Panc1 (cell line): ENCODE measurements around the gene FUT3. TPM values are rescaled to one million over a fixed set of nuclear protein-coding genes. Genes with fewer than 3 reads are reported as not detected.
"Not testable (repeated sequence)": the region's sequence is repeated elsewhere in the genome, so short reads cannot be mapped to it uniquely, and the experiment has no call there.

ENCODE experiments used
- ATAC-seq: fragments of 200-7000 bp; cut with Tn5 transposase; 2 replicates; pipeline ENCODE4 v1.9.1; 2020; ENCODE audit warnings: mild to moderate bottlenecking, moderate library complexity
- BruUV-seq: library from RNA; stranded (reverse); fragments of 400-500 nt; replicated peaks from 2 replicates; lab custom pipeline; 2021; lab: Mats Ljungman, UMichigan
- CTCF ChIA-PET: fragments of 300-600 bp; sonication (Branson Sonifier 250); formaldehyde crosslinking; loops from one replicate; lab custom pipeline; 2022; ENCODE audit warnings: antibody characterized with exemption; lab: Charles Lee
- POLR2A ChIA-PET: fragments of 300-600 bp; sonication (Branson Sonifier 250); formaldehyde crosslinking; loops from one replicate; lab custom pipeline; 2022; ENCODE audit warnings: antibody characterized with exemption; lab: Charles Lee
- DNase-seq: peaks from one replicate; pipeline ENCODE4 v3.0.0-alpha.2; 2010; ENCODE audit warnings: low read depth, low spot score
- H3K27ac ChIP-seq: 2 replicates; pipeline ENCODE4 v1.5.1; 2011; ENCODE audit warnings: mild to moderate bottlenecking, low read length, inconsistent platforms
- H3K27me3 ChIP-seq: fragments of 200-500 bp; sonication (Bioruptor generic); 2 replicates; pipeline ENCODE4 v1.6.0; 2014; ENCODE audit warnings: low read length, inconsistent platforms; ENCODE audit not compliant: control insufficient read depth, insufficient read depth
- H3K36me3 ChIP-seq: fragments of 200-500 bp; sonication (Bioruptor generic); 2 replicates; pipeline ENCODE4 v1.5.1; 2014; ENCODE audit warnings: inconsistent platforms, mild to moderate bottlenecking, low read length, moderate library complexity; ENCODE audit not compliant: control insufficient read depth, insufficient read depth
- H3K4me1 ChIP-seq: 2 replicates; pipeline ENCODE4 v1.5.1; 2011; ENCODE audit warnings: inconsistent platforms, mild to moderate bottlenecking, low read length, moderate library complexity; ENCODE audit not compliant: control insufficient read depth, insufficient read depth
- H3K4me3 ChIP-seq, 2 experiments: 2 replicates each; pipeline ENCODE4 v1.5.1; 2011 to 2012; ENCODE audit warnings: low read depth in 2 of 2, low read length in 2 of 2, mild to moderate bottlenecking in 2 of 2, inconsistent platforms in 1 of 2, moderate library complexity in 1 of 2
- H3K9me3 ChIP-seq: fragments of 200-500 bp; sonication (Bioruptor generic); 2 replicates; pipeline ENCODE4 v1.5.1; 2014; ENCODE audit warnings: low read depth, mild to moderate bottlenecking, inconsistent platforms, low read length, moderate library complexity; ENCODE audit not compliant: control insufficient read depth, insufficient read depth
- POLR2AphosphoS5 ChIP-seq: IDR thresholded peaks from 2 replicates; pipeline ENCODE4 v1.6.1; 2012; ENCODE audit warnings: mild to moderate bottlenecking, low read depth, low read length, moderate library complexity
- REST ChIP-seq, 2 experiments: IDR thresholded peaks; 2 replicates each; pipeline ENCODE4 v1.6.1; 2011 to 2012; ENCODE audit warnings: low read depth in 2 of 2, control low read depth in 1 of 2, low read length in 1 of 2, mild to moderate bottlenecking in 1 of 2, moderate library complexity in 1 of 2; ENCODE audit not compliant: insufficient read depth in 1 of 2
- SIN3A ChIP-seq: IDR thresholded peaks from 2 replicates; pipeline ENCODE4 v1.6.1; 2012; ENCODE audit warnings: low read depth, mild to moderate bottlenecking, low read length, moderate library complexity, borderline replicate concordance; ENCODE audit not compliant: insufficient read depth
- TCF7L2 ChIP-seq: IDR thresholded peaks from 2 replicates; pipeline ENCODE4 v1.6.1; 2011; ENCODE audit warnings: mild to moderate bottlenecking, low read depth, low read length, inconsistent platforms
- in situ Hi-C: cut with HindIII; loops from 2 replicates; pipeline ENCODE4 v1.10.0; 2016; ENCODE audit warnings: low sequenced_read_pairs, low pct_unique_long_range_greater_than_20kb
- intact Hi-C: fragments of 100-400 bp; cut with micrococcal nuclease; formaldehyde crosslinking; loops from one replicate; pipeline ENCODE4 v1.10.0; 2022; ENCODE audit not compliant: unreplicated experiment
- total RNA-seq: library from RNA; stranded (reverse); gene quantifications from one replicate; pipeline ENCODE4 v1.2.1, GENCODE V29; 2021; ENCODE audit not compliant: unreplicated experiment
- TF ChIP-seq, protein P1 (sequence below): fragments of 450-650 bp; IDR thresholded peaks from 2 replicates; pipeline ENCODE4 v1.5.1; 2017; ENCODE audit warnings: mild to moderate bottlenecking

FUT3 gene
- total RNA-seq, 1 experiment from 2014 or later = 0.36 TPM

- no peaks in the 10 kb centered on the region for H3K27me3 ChIP-seq
Measured at GRCh38 chr19:5863030-5863665, 11.9 kb upstream of the FUT3 start.

GRCh38 chr19:5857203-5858081 is 6.2 kb upstream of the FUT3 start:
- Histone ChIP-seq H3K4me3 (no peak overlapping the region), H3K4me1 (no peaks in the 10 kb centered on the region), H3K36me3 (no peaks in the 10 kb centered on the region), H3K27me3 (no peaks in the 10 kb centered on the region), H3K27ac (no peak overlapping the region), H3K9me3 (no peaks in the 10 kb centered on the region)
- TF ChIP-seq, protein P1, sequence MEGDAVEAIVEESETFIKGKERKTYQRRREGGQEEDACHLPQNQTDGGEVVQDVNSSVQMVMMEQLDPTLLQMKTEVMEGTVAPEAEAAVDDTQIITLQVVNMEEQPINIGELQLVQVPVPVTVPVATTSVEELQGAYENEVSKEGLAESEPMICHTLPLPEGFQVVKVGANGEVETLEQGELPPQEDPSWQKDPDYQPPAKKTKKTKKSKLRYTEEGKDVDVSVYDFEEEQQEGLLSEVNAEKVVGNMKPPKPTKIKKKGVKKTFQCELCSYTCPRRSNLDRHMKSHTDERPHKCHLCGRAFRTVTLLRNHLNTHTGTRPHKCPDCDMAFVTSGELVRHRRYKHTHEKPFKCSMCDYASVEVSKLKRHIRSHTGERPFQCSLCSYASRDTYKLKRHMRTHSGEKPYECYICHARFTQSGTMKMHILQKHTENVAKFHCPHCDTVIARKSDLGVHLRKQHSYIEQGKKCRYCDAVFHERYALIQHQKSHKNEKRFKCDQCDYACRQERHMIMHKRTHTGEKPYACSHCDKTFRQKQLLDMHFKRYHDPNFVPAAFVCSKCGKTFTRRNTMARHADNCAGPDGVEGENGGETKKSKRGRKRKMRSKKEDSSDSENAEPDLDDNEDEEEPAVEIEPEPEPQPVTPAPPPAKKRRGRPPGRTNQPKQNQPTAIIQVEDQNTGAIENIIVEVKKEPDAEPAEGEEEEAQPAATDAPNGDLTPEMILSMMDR = no peak
- no peak for TF ChIP-seq SIN3A
- no peak for TF ChIP-seq REST (IDR thresholded peaks at IDR 0.05; ENCODE audit: insufficient read depth in 1 of 2, low read depth in 2 of 2, low read length in 1 of 2)
- TF ChIP-seq TCF7L2 = no peak
- no peak for TF ChIP-seq POLR2AphosphoS5
- no peak for ATAC-seq
- CTCF ChIA-PET = no interaction called here
- no TSS peak for BruUV-seq
- no peak for DNase-seq
- POLR2A ChIA-PET = no interaction called here
- in situ Hi-C loops = no loop called here
- intact Hi-C loops = no loop called here

More at GRCh38 chr19:5863030-5863665, 11.9 kb upstream of the FUT3 start:
- Histone ChIP-seq H3K27ac (no peak overlapping the region), H3K4me3 (no peak overlapping the region), H3K4me1 (no peaks in the 10 kb centered on the region), H3K36me3 (no peaks in the 10 kb centered on the region), H3K9me3 (no peaks in the 10 kb centered on the region)
- in situ Hi-C loops = no loop called here
- intact Hi-C loops = no loop called here
- no peak for DNase-seq
- ChIA-PET CTCF (interaction anchor here (0.9 to 1.0 kb wide), 2 partner anchors 19 to 59 kb away, joined by 3 read pairs; no protein-coding TSS in a partner anchor), POLR2A (no interaction called here)
- BruUV-seq = no TSS peak
- no peak for TF ChIP-seq REST (IDR thresholded peaks at IDR 0.05; ENCODE audit: insufficient read depth in 1 of 2, low read depth in 2 of 2, low read length in 1 of 2)
- no peak for ATAC-seq

- DNase-seq, H3K27me3 ChIP-seq, CTCF ChIA-PET, H3K27ac ChIP-seq, ATAC-seq, intact Hi-C loops, POLR2A ChIA-PET, BruUV-seq, H3K4me1 ChIP-seq, H3K9me3 ChIP-seq, H3K4me3 ChIP-seq, H3K36me3 ChIP-seq, in situ Hi-C loops: not testable (repeated sequence)
Measured at GRCh38 chr19:5855151-5855550, 3.9 kb upstream of the FUT3 start.

- intact Hi-C loops, POLR2A ChIA-PET, CTCF ChIA-PET, H3K4me1 ChIP-seq, BruUV-seq, in situ Hi-C loops, H3K27ac ChIP-seq, H3K4me3 ChIP-seq, DNase-seq, H3K9me3 ChIP-seq, H3K27me3 ChIP-seq, ATAC-seq, H3K36me3 ChIP-seq: not testable (repeated sequence)
Measured at GRCh38 chr19:5854121-5854520, 2.9 kb upstream of the FUT3 start.
